ENCODE measurements around the gene HIGD1B. TPM values are rescaled to one million over a fixed set of nuclear protein-coding genes. Genes with fewer than 3 reads are reported as not detected.
A peak's percentile ranks its signal among the peaks of the same experiment; 100 is the strongest.

HIGD1B gene
- total RNA-seq, 1 donor from 2014 or later, result 3.7 TPM

- DNase-seq, result no peak
Measured at GRCh38 chr17:44837196-44837595, 10.5 kb upstream of the HIGD1B start.

DNA sequence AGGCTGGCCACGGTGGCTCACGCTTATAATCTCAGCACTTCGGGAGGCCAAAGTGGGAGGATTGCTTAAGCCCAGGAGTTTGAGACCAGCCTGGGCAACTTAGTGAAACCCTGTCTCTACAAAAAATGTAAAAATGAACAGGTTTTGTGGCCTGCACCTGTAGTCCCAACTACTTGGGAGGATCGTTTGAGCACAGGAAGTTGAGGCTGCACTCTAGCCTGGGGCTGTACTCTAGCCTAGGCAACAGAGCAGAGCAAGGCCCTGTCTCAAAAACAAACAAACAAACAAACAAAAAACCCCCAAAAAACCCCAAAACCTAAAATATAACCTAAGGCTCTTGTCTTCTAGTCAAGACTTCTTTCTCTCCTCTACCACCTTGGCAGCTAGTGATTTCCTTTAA lies 7.4 kb upstream of the HIGD1B start:
- DNase-seq, result no peak

GRCh38 chr17:44840936-44841335 lies 6.7 kb upstream of the HIGD1B start:
- DNase-seq, result no peak

- DNase-seq, result no peak
Measured at GRCh38 chr17:44842748-44843147, 4.9 kb upstream of the HIGD1B start.

GRCh38 chr17:44844390-44844830 lies 3.3 kb upstream of the HIGD1B start:
- no peak for DNase-seq

DNA sequence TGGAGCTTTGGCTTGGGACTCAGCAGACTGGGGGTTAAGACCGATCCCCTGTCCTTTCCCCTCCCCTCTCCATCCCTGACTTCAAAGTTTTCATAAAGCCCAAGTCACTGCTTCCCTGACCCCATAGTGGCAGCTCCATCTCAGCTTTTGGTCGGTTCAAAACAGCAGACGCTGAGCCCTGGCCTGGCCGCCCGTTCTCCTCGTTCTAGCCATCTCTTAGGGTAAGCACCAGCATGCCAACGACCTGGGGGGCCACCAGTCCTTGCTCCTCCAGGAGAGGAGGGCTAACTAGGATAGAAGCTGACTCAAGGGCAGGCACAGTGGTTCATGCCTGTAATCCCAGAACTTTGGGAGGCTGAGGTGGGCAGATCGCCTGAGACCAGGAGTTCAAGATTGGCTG lies 1.5 kb upstream of the HIGD1B start:
- DNase-seq, result no peak

- no peak for DNase-seq
Measured at GRCh38 chr17:44848257-44848795, 643 bp downstream of the HIGD1B start.

GRCh38 chr17:44848961-44849489 lies 1.3 kb downstream of the HIGD1B start:
- no peak for DNase-seq

GRCh38 chr17:44850025-44850424 lies 2.3 kb downstream of the HIGD1B start:
- DNase-seq, result no peak

GRCh38 chr17:44850612-44851011 lies 2.9 kb downstream of the HIGD1B start:
- DNase-seq, result no peak

DNA sequence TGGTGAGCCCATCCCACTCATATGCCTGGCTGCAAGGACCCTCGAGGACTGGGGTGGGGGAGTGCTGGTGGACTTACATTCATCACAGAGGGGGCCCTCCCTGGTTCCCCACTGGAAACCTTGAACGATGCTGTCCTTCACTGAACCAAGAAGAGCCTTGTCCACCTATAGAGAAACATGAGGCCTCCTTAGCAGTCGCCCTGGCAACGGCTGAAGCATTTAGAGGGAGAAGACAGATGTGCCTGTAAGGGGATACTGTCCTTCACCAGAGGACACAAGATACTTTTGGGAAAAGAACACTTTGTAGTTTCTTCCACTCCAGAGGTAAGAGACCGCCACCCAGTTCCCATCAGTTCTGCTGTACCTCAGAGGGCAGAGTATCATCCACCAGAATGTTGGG lies 6.5 kb downstream of the HIGD1B start:
- no peak for DNase-seq

DNA sequence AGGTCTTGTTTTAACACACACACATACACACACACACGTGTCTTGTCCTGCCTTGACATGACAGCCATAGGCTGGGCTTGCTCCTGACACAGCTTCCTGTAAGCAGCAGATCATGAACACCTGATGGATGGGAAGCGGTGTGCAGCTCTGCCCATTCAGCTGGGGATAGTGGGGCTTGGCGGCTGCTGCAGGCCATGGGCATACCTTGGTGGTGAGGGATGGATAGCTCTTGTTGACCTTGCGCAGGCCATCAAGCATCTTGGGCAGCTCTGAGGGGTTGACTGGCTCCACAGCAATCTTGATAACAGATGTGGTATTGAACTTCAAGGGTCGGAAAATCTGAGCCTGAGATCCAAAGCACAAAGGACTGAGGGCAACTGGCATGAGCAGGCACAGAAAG lies 12.0 kb downstream of the HIGD1B start:
- DNase-seq, result no peak

DNA sequence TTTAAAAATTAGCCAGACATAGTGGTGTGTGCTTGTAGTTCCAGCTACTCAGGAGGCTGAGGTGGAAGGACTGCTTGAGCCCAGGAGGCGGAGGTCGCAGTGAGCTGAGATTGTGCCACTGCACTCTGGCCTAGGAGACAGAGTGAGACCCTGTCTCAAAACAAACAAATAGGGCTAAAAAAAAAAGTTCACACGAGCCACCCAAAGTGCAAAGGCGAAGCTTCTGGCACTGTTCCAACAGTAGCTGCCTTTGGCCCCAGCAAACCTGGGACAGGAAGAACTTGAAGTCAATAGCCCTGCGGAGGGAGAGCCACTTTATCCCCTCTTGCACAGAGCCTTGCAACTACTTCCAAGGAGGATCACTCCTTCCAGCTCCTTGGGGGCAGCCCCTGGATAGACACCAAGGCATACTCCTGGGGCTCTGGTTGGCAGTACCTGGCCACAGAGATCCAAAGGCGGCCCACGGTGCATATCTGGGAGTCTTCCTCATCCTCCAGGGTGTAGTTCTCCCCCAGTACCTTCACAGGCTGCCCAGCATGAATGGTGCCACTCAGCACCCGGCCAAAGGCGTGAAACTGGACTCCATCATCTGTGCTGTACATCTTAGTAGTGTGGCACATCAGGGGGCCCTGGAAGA lies 14.7 kb downstream of the HIGD1B start:
- no peak for DNase-seq

DNA sequence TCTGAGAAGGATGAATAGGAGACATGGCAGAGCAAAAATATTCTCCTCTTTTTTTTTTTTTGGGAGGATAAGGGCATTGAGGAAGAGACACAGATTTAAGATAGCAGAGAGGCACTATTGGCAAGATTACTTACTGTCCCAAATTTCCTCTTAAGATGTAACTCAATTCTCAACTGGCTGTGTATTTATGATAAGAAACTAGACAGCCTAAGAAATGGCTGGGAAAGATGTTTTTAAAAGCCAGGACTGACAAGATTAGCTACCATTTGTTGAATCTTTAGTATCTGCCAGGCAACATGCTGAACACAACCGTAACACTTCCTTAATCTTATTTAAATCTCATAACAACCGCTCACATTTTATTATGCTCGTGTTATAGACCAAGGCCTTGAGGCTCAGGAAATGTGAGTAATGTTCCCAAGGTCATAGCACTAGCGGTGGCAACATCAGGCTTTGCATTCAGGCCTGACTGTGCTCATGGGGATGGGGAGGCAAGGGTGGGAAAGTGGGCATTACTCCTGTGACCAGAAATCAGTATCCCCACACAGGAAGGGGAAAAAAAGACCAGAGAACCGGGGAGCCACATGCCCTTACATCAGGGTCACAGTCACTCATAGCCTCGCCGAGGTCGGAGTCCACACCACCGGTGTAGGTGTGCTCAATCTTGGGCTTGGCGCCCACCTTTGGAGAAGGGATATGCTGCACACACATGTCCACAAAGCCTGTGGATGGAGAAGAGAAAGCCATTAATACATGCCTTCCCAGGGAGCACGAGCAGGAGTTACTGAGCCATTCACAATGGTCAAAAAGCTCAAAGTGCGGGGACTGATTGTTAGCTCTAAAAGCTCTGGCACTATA lies 15.6 kb downstream of the HIGD1B start:
- no peak for DNase-seq

DNA sequence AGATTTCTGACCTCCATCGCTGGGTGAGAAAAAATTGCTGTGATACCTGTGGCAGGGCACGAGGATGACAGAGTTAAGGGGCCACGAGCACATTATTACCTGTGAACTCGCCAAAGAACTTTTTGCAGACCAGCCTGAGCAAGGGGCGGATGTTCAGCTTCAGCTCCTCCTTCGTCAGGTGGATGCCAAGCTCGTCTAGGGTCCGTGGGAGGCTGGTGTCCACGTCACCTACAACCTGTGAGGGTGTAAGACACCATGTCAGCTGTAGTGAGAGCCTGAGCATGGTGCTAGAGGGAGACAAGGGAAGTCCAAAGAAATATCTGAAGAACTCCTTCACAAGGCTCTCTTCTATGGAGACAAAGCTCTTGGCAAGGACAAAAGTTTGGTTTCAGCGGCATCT lies 17.1 kb downstream of the HIGD1B start:
- no peak for DNase-seq

- peak; percentile 32 for DNase-seq
Measured at GRCh38 chr17:44865231-44865660, 17.6 kb downstream of the HIGD1B start.

DNA sequence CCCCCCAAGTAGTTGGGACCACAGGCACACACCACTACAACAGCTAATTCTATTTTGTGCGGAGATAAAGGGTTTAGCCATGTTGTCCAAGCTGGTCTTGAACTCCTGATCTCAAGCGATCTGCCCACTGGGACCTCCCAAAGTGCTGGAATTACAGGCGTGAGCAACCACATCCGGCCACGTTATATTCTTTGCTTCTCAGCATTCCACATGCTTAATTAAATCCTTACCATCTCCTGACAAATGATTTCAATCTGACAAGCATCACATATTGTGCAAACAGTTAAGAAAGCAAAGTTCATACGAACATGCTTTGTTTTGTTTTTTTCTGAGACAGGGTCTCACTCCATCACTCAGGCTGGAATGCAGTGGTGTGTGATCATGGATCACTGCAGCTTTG lies 18.2 kb downstream of the HIGD1B start:
- no peak for DNase-seq

- no peak for DNase-seq
Measured at GRCh38 chr17:44867841-44868240, 20.2 kb downstream of the HIGD1B start.

DNA sequence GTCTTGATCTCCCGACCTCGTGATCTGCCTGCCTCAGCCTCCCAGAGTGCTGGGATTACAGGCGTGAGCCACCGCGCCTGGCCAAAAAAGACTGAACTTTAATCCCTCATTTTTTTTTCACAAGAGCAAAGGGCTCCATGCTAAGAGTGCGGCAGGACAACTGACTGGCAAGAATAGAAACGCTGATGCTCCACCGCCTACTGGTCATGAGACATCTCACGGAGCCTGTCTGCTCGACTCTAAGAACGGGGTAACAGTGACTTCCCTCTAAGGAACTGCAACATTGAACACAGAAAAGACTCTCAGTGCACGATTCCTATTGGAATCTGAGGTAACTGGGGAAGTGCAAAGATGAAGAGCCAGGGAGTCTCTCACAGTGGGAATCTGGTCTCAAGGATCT lies 23.9 kb downstream of the HIGD1B start:
- peak; percentile 15 for DNase-seq

DNA sequence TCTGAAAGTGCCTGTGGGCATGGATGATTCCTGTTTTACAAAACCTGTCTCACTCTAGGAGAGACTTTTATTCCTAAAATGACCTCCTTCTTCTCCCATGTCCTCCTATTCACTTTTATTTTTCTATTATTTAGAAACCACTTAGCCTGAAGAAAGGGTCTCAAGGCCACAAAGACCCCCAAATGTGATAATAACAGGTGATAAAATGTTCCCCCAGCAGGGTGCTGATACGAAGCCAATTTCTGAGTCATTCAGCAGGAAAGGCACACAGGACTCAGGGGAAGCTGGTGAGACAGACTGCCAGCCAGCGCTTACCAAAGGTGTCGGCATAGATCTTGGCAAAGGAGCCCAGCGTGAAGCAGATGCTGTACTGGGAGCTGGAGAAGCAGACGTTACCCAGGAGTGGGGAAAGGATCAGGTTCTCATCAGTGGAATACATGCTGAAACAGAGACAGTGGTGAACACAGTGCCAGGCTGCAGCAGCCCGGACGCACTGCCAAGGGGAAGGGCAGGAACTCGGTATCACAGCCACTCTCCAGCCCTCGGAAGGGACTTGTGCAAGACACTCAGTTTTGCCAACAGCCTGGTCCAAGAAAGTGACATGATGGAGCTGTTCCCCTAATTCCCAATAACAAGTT lies 24.6 kb downstream of the HIGD1B start:
- peak; percentile 73 for DNase-seq

- no peak for DNase-seq
Measured at GRCh38 chr17:44875761-44876160, 28.1 kb downstream of the HIGD1B start.

- no peak for DNase-seq
Measured at GRCh38 chr17:44877121-44877520, 29.4 kb downstream of the HIGD1B start.

Measured in occipital lobe (tissue), 2 donors.